Measurements from ENCODE around the gene TM9SF1.

TM9SF1 gene, protein sequence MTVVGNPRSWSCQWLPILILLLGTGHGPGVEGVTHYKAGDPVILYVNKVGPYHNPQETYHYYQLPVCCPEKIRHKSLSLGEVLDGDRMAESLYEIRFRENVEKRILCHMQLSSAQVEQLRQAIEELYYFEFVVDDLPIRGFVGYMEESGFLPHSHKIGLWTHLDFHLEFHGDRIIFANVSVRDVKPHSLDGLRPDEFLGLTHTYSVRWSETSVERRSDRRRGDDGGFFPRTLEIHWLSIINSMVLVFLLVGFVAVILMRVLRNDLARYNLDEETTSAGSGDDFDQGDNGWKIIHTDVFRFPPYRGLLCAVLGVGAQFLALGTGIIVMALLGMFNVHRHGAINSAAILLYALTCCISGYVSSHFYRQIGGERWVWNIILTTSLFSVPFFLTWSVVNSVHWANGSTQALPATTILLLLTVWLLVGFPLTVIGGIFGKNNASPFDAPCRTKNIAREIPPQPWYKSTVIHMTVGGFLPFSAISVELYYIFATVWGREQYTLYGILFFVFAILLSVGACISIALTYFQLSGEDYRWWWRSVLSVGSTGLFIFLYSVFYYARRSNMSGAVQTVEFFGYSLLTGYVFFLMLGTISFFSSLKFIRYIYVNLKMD

DNA sequence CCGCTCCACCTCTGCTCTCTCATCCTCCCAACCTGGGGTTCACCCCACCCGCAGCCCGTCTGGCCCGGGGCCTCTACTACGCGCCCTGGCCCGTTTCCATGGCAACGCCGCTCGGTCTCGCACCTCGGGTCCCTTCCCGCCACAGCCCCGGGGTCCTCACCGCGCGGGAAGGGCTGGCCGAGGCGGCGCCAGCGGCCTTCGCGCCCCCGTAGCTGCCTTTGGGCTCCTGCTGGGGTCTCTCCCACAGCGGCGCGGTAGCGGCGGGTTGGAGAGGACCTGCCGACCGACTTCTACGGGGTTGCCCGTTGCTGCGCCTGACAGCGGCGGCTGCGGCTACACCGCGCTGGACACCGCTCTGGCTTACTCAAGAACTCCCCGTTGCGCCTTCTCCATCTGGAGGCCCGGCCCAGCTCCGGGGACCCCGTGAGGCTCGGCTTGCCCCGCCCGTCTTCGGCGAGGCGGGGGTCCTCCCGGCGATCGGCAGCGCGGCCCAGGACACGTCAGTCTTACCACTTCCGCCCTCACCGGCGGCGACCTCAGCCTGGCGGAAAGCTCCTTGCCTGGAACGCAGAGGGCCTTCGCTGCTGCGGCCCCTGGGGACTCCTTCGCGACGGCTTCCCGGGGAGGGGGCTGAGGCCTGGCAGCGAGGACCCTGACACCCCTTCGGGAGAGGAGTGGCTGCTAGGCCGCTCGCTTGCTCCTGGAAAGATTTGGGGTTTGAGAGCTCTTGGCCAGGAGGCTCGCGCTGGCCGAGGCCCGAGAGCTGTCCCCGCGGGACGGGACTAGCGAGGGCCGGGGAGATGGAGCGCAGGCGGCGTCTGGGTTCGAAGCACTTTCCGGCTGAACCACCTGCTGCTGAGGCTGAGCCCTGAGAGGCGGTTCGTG, at the start of gene TM9SF1:
Gene TM9SF1 (minus strand): TSS at position 256 of the 885 bp plus-strand sequence. CDS start 422 bp downstream, outside the sequence.
- peak; percentile 29 to 89 (median 75) for DNase-seq

DNA sequence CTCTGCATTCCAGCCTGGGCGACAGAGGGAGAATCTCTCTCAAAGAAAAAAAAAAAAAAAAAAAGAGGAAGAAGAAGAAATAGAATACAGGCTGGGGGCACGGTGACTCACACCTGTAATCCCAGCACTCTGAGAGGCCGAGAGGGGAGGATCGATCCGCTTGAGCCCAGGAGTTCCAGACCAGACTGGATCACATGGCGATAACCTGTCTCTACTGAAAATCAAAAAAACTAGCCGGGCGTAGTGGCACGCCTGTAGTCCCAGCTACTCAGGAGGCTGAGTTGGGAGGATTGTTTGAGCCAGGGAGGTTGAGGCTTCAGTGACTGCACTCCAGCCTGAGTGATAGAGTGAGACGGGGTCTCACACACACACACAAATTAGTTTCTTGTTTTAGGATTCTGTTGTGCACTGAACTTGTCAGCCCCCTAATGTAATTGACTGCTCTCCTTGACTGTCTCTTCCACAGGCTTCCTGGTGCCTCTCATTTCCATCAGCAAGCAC, 48.1 kb upstream of the TM9SF1 start:
- peak in 1 of 51 donors; percentile 45 for DNase-seq

DNA sequence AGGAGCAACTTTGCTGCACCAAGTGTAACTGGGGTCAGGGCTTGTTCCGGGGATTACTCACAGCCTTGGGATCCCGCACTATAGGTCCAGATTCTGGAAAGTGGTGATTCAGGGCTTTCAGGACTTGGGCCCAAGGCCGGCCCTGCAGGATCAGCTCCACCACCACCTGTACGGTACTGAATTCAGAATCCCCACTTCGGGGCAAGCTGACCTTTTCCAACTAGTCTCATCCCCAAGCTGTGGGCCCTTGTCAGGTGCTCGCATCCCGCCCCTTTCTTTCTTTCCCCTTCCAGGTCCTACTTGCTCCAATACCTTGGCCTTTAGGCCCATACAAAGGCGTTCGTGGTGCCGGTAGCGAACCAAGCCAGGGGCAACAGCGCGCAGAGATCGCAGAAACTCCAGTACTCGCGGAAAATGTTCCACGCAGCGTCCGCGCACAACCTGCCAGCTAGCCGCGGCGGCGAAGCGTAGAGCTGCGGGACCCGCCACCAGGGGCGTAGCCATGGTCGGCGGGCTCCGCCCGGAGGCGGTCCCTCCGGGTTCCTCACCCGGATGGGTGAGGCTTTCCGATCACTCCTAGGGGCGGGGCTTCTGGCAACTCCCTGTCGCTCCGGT, 46.7 kb upstream of the TM9SF1 start:
- DNase-seq = peak in 32 of 51 donors; percentile 84 to 99 (median 94)

DNA sequence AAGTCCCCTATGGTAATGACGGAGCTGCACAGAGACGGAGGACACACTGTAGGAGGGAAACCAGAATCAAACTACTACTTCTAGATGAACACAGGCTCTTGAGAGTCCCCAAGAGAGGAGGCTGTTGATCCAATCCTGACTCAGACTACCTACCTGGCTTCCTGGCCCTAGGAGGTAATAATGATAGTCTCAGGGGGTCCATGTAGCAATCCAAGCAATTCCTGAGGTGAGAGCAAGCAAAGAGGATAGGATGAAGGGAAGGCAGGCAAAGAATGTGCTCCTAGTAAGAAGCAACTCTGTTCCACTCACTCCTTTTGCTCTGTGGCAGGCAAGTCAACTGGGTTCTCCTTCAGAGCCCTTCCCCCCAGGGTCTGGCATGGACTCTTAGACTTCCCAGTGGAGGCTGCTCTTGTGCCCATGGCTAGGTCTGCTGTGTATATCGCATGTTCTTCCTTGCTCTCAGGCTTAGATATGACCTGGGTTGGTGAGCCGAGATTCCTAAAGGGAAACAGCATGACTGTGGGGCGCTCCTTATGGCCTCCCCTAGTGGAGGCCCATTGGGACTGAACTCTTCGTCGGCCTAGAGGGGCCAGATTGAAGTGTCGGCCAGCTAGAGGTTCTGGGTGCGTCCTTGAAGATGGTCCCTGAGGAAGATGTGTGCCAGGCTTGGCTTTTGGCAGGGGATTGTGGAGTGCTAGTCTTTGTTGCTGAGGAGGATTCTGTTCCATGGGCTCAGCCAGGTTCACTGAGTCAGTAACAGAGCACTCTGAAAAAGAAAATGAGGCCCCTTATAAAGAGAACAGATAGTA, 45.1 kb upstream of the TM9SF1 start:
- no peak for DNase-seq

DNA sequence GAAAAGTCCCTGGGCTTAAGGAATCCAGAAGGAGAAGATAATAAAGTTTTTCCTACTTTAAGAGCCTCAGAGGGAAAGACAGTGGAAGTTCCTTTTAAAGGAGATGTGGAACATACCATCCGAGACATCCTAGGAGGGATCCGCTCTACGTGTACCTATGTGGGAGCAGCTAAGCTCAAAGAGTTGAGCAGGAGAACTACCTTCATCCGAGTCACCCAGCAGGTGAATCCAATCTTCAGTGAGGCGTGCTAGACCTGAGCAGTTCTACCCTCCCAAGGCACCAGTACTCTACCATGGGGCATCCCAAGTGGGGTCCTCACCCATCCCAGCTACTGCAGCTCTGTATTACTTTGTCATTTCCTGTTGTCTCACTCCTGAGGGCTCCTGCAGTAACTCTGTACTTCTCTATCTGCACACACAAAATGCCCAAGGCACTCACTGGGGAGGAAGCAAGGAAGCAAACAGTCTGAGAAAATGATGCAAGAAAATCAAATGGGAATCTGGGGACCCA, 43.3 kb upstream of the TM9SF1 start:
- DNase-seq = no peak

DNA sequence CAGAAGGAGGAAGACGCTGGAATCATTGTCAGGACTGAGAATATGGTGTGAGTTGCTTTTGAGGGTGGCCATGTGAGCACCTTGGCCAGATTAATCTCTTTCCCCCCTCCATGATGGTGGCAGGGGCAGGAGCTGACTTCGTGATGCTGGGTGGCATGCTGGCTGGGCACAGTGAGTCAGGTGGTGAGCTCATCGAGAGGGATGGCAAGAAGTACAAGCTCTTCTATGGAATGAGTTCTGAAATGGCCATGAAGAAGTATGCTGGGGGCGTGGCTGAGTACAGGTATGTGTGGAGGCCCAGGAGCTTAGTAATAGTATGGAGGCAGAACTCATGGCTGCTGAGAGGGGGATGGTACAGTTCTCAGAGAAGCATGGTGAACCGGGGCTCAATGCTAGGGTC, 42.9 kb upstream of the TM9SF1 start:
- DNase-seq = peak in 1 of 51 donors; percentile 28

DNA sequence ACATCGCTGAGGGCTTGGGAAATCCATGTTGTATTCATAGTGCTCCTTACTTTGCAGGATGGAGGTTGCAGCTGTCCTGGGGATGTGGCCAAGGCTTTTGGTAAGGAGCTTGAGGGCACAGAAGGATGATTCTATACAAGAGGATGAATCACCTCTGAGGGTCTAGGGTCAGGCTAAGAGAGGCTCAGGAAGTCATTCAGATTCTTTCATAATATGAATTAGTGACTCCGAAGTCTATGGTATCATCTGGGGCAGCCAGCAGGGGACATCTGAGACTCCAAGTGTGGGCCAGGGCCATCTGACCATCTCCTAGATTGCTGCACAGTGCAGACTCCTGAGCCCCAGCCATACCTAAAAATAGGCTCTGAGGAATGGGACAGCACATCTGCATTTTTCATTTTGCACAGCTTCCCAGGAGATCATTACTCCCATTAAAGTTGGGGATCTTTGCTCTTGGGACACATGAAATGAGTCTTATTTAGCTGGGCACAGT, 42.3 kb upstream of the TM9SF1 start:
- DNase-seq = no peak

DNA sequence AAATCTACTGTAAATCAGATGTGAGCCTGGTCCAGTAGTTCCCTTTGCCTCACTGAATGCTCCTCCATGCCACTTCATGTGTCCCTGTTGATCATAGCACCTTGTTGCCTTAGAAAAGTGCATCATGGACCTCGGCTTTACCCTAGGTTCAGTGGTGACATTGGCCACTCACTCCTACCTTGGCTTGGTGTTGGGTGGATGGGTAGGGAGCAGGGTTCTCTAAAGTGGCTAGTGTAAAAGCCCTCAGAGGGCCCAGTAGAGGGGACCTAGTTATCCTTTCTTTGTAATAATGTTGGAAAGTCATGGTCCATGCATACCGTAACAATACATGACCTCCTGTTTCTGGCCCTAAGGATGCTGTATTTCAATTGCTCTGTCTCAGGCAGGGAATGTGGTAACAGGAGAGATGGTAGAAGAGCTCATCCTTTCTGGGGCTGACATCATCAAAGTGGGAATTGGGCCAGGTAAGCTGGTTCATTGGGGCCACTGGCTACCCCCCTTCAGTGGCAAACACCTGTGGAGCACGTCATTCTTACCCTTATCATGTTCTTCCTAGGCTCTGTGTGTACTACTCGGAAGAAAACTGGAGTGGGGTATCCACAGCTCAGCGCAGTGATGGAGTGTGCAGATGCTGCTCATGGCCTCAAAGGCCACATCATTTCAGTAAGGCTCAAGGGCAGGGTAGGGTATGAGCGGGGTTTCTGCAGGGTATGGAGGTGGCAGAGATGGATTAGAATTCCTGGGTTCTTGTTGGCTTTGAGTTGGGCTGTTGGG, 41.6 kb upstream of the TM9SF1 start:
- no peak for DNase-seq

DNA sequence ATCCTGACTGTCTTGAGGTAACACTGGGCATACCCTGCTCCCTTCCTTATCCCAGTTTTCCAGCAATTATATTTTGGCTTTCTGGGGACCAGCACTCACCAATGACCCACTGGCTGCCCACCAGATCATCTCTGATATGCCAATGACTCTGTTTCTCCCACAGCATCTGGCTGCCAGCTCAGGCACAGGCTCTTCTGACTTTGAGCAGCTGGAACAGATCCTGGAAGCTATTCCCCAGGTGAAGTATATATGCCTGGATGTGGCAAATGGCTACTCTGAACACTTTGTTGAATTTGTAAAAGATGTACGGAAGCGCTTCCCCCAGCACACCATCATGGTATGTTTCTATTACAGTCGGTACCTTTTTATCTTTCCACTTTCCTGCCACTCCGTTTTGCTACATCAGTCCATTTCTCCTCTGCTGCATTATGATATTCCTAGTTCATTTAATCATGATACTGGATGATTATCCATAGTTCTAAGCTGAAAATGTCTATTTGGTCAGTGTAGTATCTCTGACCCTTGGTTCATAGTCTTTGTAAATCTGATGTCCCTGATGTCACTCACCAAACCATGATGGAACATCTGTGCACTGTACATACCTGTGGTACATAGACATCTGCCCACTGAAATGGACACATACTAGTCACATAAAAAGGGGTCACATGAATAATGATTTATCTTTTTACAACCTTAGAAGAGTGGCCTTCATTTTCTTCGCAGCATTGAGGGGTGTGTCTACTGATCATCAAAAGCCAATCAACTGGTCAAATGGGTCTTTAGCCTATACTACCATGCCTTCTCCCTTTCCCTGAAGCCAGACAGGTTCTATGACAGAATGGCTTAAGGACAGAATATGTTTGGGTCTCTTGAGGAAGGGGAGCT, 40.8 kb upstream of the TM9SF1 start:
- no peak for DNase-seq

DNA sequence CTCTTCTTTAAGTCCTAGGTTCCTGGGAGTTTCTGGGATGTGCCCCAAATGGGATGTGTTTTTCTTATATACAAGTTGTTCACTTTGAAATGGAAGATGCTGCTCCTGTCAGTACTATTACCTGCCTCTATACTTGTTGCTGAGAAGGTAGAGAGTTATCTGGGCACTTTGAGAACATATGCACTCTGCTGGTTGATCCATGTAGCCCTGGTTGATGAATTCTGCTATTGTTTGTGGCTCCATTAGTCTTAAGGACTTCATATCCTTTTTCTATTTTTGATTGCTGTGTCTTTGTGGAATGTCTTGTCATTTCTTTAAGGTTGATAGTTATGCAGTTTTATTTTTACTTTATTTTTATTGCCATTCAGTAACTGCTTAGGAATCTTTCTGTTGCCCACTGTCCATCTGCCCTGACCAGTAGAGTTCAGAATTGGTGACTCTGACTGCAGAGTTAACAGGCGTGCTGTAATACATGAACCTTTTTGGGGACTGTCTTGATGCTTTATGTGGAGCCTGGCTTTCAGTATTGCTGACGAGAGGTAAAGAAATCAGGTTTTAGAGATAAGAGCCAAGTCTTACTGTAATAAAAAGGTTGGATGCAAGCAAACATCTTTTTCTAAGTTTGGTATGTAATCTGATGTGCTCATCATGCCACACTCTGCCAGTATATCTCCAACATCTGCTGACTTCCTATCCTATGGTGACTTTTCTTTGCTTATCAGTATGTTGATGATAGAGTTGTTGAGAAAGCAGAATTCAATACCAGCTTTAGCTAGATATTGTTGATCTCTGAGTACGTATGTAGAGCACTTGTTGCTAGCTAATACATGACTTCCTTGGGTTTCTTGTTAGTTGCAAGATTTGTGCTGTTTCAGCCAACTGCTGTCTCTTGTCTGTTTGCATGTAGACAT, 39.1 kb upstream of the TM9SF1 start:
- no peak for DNase-seq

DNA sequence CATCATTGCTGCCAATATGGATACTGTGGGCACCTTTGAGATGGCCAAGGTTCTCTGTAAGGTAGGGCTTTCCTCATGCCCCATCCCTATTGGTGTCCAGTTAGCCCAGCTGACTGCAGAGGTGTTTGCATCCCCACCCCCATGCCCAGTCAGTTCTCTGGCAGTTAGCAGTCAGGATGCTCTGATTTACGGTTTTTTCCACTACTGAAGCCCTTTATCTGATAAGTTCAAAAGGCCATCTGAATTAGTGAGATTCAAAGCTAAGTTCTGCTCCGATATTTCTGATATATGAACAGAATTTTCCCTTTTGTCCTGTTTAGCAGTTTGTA, 38.3 kb upstream of the TM9SF1 start:
- no peak for DNase-seq

DNA sequence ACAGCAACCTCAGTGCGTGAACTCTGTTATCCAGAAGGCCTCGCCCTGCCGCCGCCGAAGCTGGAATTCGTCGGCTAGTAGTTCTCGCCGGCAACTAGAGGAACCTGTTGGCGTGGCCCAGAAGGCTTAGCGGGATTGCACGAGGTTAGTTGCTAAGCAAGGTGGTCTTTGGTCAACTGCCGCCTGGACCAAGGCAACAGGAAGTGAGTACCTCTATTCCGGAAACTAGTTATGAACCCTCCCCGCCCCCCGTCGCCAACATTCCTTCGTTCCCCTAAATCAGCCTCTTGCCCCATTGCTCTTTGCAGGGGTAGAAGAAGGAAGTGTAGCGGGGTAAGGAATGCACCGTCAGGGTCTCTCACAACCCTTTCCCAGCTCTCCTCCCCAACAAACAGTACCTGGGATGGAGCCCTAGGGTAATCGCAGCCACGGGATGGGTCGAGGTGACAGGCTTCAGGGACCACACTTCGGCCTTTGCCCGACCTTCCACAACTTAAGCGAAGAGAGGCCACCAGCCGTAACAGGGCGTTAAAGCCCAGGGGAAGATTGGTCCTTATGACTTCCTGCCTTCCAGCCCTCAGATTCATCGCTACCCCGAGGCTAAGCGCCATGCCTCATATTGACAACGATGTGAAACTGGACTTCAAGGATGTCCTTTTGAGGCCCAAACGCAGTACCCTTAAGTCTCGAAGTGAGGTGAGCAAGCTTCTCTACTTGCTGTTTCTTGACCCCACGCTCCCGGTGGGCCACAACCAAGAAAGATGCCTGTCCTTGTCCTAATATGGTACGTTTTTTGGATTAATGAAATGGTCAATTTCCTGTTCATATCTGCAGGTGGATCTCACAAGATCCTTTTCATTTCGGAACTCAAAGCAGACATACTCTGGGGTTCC, 37.6 kb upstream of the TM9SF1 start, which contains the start of gene GMPR2:
Gene GMPR2 (plus strand): TSS at position 285 of the 893 bp plus-strand sequence. CDS start 325 bp downstream, at position 610.
- peak in 6 of 51 donors; percentile 40 to 82 (median 78) for DNase-seq

DNA sequence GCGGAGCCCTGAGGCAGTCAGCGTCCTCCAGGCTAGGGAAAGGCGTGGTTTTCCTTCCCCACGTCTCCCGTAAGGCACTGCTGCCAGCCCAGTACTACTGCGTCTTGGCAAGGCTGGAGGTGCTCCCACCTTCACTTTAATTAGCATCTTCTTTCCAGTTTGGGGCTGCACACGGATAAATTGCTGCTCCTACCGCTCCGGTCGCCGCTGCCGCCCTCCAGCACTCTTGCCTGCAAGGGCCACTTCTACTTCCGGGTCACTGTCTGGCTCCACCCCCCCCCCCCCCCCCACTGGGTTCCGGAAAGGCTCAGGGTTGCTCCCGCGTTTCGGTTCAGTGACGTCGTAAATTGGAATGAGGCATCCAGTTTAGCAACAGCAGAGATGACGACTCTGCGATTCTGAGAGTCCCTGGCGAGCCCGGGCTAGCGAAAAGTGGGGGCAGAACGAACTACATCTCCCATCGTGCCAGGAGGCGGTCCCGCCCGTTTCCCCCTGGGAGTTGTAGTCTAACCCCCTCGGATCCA, 36.9 kb upstream of the TM9SF1 start, which contains the start of gene NEDD8:
Gene NEDD8 (minus strand): TSS at position 247 of the 524 bp plus-strand sequence. CDS start 100 bp downstream, at position 147.
- peak; percentile 77 to 100 (median 91) for DNase-seq

DNA sequence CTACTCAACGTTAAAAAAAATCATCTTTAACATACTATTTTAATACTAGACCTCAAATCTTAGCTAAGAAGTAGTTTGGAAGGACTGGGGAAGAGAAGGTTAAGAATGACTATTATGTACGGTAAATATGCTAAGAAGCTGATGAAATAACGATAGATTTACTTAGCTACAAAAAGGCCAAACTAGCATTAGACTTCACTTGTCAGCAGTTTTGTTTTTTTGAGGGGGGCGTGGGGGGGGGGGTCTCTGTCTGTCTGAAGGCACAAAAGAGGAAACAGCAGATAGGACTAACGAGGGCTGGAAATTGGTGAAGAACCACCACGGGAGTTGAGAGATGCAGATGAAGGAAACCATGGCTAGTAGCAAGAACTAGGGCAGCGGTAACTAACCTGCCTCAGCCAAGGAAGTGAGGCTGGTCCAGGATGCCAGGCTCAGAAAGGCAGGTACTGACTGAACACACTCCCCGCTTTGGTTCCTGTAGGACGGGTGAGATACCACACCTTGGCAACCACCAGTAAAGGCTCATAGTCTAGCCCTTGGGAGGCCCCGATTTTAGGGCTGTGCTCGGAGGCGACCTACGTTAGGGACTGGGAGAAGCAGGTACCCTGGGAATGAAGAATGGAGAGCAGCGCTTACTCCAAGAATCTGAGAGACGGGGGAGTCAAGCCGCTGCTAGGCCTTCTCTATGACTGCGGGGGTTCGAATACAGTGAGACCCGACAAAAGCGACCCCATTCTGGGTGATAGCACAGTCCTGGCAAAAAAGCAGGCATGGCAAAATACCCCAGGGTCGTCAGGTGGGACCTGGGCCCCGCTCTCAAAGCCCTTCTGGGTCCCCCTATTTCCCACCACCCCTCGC, 36.3 kb upstream of the TM9SF1 start:
- peak in 1 of 51 donors; percentile 40 for DNase-seq

Data from hypothalamus (tissue), 51 donors.